Left hindlimb (tissue), 1 donor: ENCODE data around the gene PMF1.
A peak's percentile ranks its signal among the peaks of the same experiment; 100 is the strongest.

ENCODE experiments used
- DNase-seq: peaks from one replicate; pipeline ENCODE4 v3.0.0-alpha.2; 2018

PMF1 gene

DNA sequence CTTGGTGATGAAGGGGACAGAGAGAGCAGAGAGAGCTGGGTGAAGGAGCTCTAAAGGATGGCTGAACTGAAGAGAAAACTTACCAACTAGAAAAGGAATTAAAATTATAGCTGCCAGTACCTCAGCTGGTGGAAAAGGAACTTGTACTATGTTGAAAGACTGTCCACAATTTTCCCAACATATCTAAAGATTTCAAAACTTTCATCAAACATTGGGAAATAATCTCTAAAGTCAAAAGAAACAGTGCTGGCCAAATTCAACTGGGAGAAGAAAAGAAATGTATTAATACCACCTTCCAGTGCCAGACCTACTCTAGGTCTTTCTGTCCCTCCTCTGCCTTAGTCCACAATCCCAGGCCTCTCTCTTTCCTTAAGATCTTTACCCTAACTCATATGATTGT, 63.7 kb downstream of the PMF1 start:
- no peak for DNase-seq

DNA sequence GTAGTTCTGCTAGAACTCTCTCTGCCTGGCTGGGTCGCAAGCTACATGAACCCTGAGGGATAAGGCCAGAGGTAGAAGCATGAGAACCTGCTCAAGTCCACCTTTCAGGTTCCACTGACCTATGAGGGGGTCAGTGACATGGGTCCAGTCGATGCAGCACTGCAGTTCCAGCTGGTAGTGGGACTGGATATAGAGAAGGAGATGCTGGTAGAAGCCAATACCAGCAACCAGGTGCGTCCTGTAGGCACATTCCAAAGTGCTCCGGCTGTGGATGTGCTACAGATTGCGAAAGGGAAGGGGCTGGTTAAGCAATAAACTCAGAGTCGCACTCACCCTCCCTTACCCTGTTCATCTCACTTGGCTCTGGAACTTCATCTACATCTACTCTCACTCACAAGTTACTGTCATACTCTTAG, 64.2 kb downstream of the PMF1 start:
- DNase-seq = no peak

DNA sequence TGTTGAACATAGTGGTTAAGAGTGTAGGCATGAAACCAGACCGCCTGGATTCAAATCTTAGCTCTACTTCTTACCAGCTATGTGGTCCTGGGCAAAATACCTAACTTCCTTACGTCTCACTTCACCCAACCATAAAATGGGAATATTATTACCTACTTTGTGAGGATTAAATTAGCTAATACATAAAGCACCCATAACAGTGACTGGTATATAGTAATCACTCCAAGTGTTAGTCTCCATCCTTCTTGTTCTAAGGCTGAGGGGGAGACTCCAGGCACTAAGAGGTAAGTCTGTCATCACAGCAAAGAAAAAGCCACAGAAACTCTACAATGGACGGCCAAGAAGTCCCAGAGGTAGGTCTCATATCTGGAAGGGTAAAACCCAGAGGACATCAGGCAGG, 67.0 kb downstream of the PMF1 start:
- DNase-seq = no peak

DNA sequence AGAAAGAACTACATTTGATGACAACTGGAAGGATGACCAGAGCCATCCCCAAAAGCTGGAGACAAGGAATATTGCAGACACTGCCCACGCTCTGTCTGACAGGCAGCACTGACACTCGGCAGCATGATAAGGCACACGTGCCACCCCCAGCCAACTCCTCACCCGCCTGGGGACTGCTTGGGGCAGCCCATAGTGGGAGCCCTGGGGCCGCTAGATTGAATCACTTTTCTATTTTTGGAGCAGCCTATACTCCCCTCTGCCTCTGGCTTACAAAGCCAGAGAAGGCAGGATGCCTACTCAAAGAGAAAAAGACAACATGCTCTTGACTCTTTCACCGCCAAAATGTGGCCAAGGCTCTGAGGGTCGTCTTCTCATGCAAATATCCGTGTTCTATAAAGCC, 68.5 kb downstream of the PMF1 start:
- peak; percentile 43 for DNase-seq

DNA sequence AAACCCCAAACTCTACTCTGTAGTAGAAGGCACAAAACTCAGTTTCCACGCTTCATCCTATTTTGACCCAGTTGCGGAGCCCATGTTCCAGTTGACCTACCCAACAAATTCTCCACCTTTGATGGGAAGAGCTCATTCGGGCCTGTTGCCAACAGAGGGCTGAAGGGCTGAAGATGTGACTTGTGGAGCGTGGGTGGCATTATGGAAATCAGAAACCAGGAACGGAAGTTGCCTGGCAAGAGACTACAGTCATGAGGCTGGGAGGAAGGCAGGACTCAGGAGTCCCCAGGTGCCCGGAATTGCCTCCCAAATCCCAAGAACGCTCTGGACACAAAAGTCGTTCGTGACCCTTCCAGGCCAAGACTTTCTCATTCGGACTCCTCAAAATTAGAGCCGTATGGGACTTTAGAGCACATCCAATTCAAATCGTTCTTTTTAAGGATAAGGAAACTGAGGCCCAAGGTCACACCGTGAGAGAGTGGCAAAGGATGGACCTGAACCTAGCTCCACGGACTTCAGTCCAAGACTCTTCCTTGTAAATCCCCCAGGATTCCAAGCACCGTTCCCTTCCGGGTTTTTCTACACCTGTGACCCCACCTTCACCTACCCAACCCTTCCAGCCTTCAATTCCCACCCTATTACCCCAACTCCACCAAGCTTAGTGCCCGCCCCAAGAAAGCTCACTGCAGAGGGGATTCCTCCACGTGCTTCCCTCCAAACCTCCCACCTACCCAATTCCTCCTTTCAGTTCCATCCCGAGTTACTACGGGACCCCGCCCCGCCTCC, 69.1 kb downstream of the PMF1 start:
- DNase-seq = no peak

DNA sequence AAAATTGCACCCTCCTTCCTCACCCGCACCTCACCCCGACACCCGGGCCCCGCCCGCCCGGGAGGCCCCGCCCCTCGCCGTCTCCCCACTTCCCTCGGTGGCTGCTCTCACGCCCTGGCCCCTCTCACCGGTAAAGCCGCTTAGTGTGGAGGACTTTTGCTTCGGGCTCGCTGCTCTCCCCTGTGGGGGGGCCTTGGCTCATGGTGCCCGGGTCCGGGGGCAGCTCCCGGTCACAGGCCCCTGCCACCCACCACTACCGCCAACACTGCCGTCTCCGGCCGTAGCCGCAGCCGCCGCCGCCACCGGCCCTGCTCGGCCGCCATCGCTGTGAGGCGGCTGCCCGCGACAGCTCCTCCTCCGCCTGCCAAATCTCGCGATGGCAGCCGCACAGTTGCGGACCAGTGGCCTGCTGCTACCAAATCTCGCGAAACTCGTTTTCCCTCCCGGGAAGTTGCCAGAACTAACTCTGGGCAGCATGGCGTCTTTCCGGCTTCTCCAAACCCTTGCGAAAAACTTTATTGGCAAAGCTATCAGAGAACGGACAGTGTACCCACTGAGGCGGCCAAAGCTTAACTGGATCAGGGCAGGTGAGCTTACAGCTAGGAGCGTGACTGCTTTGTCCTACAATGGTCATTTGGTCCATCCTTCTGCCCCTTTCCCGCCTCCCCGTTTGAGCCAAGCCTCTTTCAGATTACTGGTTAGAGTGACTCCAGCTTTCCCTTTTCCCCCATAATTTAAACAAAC, 69.8 kb downstream of the PMF1 start, which contains the start of gene SMG5:
SMG5 (minus strand) TSS at position 347 of the 744 bp plus-strand sequence; CDS start at position 202, 145 bp downstream.
- DNase-seq = peak; percentile 97

DNA sequence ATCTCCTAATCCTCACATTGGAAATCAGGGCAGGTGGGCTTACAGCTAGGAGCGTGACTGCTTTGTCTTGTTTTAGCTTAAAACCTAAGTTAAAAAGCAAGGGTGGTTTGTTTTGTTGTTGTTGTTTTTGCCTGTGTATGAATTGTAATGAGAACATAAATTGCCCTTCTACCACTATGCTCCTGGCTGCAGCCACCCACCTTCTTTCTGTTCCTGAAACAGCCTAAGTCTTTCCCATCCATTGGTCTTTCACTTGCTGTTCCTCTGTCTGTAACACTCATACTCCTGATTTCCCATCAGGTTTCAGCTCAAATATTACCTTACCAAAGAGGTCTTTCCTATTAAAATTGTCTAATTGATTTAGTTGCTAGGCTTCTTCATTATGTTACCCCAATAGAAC, 70.7 kb downstream of the PMF1 start:
- DNase-seq = no peak

DNA sequence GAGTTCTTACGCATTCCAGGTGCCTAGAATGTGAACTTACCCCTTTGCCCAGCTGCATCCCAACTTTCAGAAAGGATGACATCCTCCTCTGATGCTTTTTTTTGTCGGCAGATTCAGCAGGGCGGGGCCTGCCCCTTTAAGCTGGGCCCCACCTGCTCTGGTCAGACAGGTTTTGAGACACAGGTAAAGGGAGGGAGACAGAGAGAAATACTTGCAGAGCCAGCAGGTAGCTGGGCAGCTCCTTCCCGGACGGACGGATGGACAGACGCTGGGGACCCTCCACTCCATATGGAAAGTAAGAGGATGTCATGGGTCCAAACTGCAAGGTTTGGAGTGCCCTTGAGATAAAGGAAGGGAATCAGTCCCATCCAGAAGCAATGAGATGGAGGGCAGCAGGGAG, 71.3 kb downstream of the PMF1 start, which contains the start of gene TMEM79:
TMEM79 (plus strand) TSS at position 214 of the 400 bp plus-strand sequence. CDS start 902 bp downstream, outside the sequence.
- no peak for DNase-seq

DNA sequence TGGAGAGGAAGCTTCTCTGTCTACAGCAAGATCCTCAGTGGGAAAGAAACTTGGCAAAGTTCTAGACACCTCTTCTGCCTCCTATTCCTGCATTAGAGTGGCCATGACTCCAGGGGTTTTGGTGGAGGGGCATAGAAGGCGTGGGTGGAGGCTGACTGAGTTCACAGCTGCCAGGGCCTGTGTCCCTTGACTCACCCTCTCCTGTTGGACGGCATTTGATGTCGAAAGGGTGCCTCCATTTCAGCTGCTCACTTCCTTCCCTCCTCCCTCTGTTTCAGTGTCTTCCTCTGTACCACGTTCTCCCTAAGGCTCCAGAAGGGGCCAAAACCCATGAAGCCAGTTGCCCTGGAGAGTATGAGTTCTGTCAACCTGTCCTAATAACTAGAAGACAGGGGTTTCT, 72.0 kb downstream of the PMF1 start:
- DNase-seq = no peak

DNA sequence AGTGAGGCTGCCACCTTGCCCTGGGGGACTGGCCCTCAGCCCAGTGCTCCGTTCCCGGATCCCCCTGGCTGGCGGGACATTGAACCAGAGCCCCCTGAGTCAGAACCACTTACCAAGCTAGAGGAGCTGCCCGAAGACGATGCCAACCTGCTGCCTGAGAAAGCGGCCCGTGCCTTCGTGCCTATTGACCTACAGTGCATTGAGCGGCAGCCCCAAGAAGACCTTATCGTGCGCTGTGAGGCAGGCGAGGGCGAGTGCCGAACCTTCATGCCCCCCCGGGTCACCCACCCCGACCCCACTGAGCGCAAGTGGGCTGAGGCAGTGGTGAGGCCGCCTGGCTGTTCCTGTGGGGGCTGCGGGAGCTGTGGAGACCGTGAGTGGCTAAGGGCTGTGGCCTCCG, 72.6 kb downstream of the PMF1 start:
- DNase-seq = no peak

DNA sequence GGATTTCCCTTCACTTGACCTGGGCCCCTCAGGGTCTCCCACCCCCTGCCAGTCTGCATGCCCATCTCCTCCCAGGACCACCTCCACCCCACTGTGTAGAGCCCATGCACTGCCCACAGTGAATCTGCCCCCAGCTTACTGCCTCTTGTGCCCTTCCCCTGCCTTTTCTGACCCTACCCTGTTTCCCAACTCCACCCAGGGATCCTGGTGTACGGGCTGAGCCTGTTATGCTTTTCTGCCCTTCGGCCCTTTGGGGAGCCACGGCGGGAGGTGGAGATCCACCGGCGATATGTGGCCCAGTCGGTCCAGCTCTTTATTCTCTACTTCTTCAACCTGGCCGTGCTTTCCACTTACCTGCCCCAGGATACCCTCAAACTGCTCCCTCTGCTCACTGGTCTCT, 73.3 kb downstream of the PMF1 start:
- no peak for DNase-seq
